NCI-H2196 treated with DMSO at 0.1 percent for 48 hours (cell line): ENCODE measurements around the gene PLEKHJ1.
"Not testable (repeated sequence)": the region's sequence is repeated elsewhere in the genome, so short reads cannot be mapped to it uniquely, and the experiment has no call there.

Experiments used
- DNase-seq: peaks from one replicate; lab custom pipeline; 2025; ENCODE audit not compliant: unreplicated experiment; lab: John Stamatoyannopoulos, UW

Gene PLEKHJ1

GRCh38 chr19:2201473-2202148, 34.5 kb downstream of the PLEKHJ1 start:
- no peak for DNase-seq

DNA sequence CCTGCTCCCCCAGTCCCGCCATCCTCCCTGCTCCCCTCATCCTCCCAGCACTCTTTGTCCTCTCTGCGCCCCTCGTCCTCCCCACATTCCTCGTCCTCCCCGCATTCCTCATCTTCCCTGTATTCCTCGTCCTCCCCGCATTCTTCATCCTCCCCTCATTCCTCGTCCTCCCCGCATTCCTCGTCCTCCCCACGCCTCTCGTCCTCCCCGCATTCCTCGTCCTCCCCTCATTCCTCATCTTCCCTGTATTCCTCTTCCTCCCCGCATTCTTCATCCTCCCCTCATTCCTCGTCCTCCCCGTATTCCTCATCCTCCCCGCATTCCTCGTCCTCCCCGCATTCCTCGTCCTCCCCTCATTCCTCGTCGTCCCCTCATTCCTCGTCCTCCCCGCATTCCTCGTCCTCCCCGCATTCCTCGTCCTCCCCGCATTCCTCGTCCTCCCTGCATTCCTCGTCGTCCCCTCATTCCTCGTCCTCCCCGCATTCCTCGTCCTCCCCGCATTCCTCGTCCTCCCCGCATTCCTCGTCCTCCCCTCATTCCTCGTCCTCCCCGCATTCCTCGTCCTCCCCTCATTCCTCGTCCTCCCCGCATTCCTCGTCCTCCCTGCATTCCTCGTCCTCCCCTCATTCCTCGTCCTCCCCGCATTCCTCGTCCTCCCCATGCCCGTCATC, 35.4 kb downstream of the PLEKHJ1 start:
- DNase-seq: not testable (repeated sequence)

- no peak for DNase-seq
Observed at GRCh38 chr19:2199861-2200623, 36.1 kb downstream of the PLEKHJ1 start.

DNA sequence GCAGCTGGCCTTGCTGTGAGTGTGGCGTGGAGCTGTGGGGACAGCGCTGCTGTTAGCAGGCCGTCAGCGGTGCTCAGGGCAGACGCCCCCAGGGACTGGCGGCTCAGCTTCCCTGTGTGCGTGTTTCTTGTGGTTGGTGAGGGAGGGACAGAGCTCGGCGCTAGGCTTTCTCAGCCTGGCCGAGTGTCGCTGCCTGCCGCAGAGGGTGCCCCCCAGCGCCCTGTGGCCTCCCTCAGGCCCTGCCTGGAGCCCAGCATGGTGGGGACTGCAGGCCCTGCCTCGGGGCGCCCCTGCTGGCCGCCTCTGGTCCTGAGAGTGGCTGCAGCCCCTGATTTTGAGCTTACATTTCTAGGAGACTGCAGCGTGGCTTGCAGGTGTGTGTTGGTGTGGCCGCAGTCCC, 36.9 kb downstream of the PLEKHJ1 start:
- no peak for DNase-seq

DNA sequence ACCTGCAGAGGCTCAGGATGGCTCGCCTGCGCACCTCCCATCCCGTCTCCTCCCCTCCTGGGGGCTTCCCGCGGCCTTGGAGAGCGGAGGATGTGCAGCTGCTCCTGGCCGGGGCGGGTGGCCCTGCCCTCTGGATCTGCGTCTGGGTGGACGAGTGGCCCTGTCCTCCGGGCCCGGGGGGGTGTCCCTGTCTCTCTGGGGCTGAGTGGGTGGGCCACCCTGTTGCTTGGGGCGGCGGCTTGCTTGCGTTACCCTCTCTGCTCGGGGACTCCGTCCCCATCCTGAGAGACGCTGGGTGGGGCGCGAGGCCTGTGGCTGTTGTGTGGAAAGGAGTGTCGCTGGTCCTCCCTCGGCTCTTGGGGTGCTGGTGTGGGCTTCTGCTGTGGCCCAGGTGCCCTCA, 37.8 kb downstream of the PLEKHJ1 start:
- no peak for DNase-seq

DNA sequence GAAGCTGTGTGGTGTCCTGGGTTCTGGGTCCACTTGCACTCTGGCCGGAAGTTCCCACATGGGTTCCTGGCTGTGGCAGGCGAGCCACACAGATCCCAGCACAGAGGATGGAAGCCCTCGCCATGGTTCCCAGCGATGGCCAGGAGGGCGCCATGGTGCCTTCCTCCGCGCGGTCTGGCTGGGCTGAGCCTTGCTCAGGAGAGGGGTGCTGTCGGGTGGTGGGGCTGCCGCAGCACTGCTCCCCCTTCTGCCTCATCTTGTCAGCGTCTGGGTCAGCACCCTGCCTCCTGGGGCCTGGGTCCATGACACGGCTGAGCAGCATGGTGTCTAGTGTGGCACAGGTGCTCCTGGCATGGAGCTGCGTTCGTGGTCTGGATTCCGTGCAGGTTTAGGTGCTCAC, 38.9 kb downstream of the PLEKHJ1 start:
- DNase-seq: no peak

DNA sequence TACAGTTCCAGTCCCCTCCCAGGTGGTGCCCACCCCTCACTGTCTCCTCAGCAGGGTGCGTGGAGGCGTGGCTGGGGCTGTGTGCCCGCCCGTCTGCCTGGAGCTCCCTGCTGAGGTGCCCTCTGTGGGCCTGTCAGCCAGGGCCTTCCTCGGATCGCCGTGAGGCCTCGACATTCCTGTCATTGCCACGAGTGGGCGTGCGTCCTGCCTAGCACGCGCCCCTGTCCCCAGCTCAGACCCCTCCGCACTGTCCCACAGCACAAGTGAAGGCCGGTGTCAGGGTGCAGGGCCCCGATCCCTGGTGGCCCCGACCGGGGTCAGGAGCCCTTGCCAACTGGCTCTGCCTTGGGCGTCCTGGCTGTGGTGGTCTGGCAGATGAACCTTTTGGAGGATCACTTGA, 40.2 kb downstream of the PLEKHJ1 start:
- DNase-seq: no peak

GRCh38 chr19:2195361-2195760, 40.8 kb downstream of the PLEKHJ1 start:
- DNase-seq: no peak

DNA sequence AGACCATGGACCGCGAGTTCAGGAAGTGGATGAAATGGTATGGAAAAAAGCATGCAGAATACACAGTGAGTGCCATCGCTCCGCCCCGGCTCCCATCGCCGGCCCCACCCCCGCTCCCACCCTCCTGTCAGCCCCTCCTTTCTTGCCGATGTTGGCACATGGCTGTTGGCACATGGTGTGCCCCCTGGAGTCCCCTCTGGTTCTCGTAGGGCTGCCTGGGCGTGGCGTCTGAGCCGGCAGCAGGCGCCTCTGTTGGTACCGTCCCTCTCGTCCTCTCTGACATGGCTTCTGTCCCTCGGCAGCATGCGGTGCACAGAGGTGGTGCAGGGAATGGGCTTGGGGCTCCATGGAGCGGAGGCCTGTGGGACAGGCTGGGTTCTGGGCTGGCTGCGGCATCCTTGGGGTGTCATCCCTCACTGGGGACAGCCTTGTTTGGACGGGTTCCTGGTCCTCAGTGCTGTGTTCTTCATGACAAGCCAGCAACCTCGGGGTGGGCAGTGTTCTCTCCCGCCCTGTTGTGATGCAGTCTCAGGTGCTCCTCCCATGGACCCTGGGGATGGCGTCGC, 41.5 kb downstream of the PLEKHJ1 start:
- DNase-seq: no peak

DNA sequence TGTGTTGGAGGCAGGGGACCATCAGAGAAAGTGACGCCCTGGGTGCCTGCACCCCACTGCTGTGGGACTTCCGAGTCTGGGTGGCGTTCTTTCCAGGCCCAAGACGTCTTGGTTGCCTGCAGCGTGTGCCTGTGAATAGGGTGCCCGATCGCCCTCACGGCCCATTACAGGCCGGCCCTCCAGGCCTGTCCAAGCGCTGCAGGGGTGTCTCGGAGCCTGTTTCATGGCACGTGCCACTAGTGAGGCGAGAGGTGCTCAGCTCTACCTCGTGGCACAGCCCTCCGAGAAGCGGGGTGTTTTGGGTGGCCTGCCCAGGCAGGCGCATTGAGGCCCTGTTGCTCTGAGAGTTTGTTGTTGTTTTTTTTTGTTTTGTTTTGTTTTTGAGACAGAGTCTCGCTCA, 42.3 kb downstream of the PLEKHJ1 start:
- DNase-seq: no peak

- DNase-seq: no peak
Observed at GRCh38 chr19:2192862-2193261, 43.3 kb downstream of the PLEKHJ1 start.

DNA sequence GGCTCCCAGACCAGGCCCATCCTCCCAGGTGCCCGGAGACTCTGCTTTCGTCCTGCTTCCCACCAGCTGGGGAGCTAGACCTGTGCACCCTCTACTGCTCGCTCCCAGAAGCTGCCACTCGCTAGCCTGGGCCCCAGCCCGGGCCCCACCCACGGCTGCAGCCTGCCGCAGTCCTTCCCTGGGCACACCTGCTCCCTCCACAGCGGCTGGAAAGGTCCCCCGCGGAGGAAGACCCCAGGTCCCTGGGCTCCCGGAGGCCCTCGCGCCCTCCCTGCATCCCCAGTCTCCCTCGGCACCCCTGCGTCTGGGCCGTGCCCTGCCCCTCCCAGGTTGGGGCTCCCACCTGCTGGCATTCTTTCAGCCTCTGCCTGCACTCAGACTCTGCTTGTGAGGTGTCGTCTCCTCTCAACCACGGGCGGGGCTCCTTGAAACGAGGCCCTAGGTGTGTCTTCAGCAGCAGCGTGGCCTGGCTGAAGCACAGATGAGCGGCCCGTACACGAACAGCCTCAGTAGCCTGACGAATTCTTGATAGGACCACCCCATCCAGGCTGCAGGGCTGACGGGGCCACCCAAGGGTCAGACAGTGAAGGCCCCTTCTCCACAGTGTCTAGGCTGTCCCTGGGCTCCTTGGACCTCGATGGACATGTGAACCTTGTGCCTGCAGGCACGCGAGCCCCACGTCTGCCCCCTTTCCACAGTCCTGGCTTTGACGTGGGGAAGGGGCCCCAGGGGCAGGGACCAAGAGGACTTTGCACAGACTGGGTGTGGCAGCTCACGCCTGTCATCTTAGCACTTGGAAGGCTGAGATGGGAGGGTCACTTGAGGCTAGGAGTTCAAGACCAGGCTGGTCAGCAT, 44.4 kb downstream of the PLEKHJ1 start:
- DNase-seq: no peak

- no peak for DNase-seq
Observed at GRCh38 chr19:2190848-2191455, 45.2 kb downstream of the PLEKHJ1 start.

GRCh38 chr19:2189880-2190279, 46.2 kb downstream of the PLEKHJ1 start:
- DNase-seq: no peak

GRCh38 chr19:2188708-2189385, 47.3 kb downstream of the PLEKHJ1 start:
- DNase-seq: no peak

DNA sequence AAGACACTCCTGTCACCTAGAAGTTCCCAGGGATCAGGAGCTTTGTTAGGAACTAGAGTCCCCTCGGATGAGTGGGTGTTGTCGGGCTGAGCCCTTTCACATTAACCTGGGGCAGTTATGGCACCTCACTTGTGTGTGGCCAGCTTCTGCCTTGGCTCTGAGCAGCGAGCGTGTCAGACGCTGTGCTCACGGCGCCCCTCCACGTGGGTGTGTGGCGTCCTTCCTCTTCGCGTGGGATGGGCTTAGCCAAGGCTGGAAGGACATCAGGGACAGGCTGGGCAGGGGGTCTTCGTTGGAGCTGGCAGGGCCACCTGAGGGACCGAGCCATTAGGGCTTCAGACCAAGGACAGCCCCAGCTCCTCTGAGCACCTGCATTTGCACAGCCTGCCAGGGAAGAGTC, 49.0 kb downstream of the PLEKHJ1 start:
- no peak for DNase-seq

GRCh38 chr19:2186071-2186846, 49.9 kb downstream of the PLEKHJ1 start:
- DNase-seq: no peak

DNA sequence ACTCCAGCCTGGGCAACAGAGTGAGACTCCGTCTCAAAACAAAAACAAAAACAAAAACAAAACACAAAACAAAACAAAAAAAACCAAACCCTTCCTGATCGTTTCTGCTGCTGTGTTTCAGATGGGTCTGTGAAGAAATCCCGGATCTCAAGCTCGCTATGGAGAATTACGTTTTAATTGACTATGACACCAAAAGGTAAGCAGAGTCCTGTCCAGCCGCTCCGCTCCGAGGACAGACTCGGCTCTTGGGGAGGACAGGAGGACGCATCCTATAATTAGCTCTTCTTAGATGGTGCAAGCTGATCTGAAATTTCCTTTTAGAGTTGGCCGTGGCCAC, 50.4 kb downstream of the PLEKHJ1 start:
- no peak for DNase-seq

GRCh38 chr19:2184422-2184975, 51.6 kb downstream of the PLEKHJ1 start:
- no peak for DNase-seq
